Measurements from ENCODE around the gene EIF3M. TPM values are rescaled to one million over a fixed set of nuclear protein-coding genes. Genes with fewer than 3 reads are reported as not detected.
"Not testable (repeated sequence)": the region's sequence is repeated elsewhere in the genome, so short reads cannot be mapped to it uniquely, and the experiment has no call there.

EIF3M gene
- total RNA-seq, 2 donors from 2014 or later, result 128 to 192 TPM

- TF ChIP-seq POLR2A (IDR thresholded peaks at IDR 0.05) (no peak), CTCF (IDR thresholded peaks at IDR 0.05) (no peak)
- 15 to 18% methylated on average over 7 of the region's 7 CpGs for WGBS, 2 donors
- H3K9me3 ChIP-seq, result no peaks in the 10 kb centered on the region
- intact Hi-C loops (cut with DNase I), result no loop called here
- H3K36me3 ChIP-seq (replicated peaks in 1 of 2; ENCODE audit: insufficient read depth in 1 of 2, low read depth in 2 of 2), result peaks cover 0 to 5% of the 10 kb centered on the region in 2 donors
- DNase-seq, result no peak
- H3K27ac ChIP-seq, result no peak overlapping the region
- no peak for ATAC-seq
- peak overlapping the region in 1 of 2 donors; percentile 97 for H3K4me3 ChIP-seq
- H3K27me3 ChIP-seq, result no peaks in the 10 kb centered on the region
- H3K4me1 ChIP-seq, result peaks cover 21% of the 10 kb centered on the region
Observed at GRCh38 chr11:32584921-32585320, 1.3 kb downstream of the EIF3M start.

GRCh38 chr11:32586576-32587190 is 3.1 kb downstream of the EIF3M start:
- WGBS, 2 donors, result 57 to 58% methylated on average over 4 of the region's 4 CpGs
- Histone ChIP-seq H3K36me3 (replicated peaks in 1 of 2; ENCODE audit: insufficient read depth in 1 of 2, low read depth in 2 of 2) (peaks cover 3 to 13% of the 10 kb centered on the region in 2 donors), H3K4me3 (no peak overlapping the region), H3K4me1 (peaks cover 21% of the 10 kb centered on the region), H3K27ac (no peak overlapping the region), H3K9me3 (no peaks in the 10 kb centered on the region), H3K27me3 (no peaks in the 10 kb centered on the region)
- intact Hi-C loops (cut with DNase I), result no loop called here
- DNase-seq (no peak), ATAC-seq (no peak)
- TF ChIP-seq POLR2A (IDR thresholded peaks at IDR 0.05), result no peak
- no peak for TF ChIP-seq CTCF (IDR thresholded peaks at IDR 0.05)

GRCh38 chr11:32594272-32594671 is 10.6 kb downstream of the EIF3M start:
- Histone ChIP-seq H3K9me3 (no peaks in the 10 kb centered on the region), H3K27ac (no peak overlapping the region), H3K36me3 (replicated peaks in 1 of 2; ENCODE audit: insufficient read depth in 1 of 2, low read depth in 2 of 2) (peaks cover 13 to 48% of the 10 kb centered on the region in 2 donors), H3K27me3 (no peaks in the 10 kb centered on the region), H3K4me3 (no peak overlapping the region), H3K4me1 (no peaks in the 10 kb centered on the region)
- ATAC-seq (no peak), DNase-seq (no peak)
- TF ChIP-seq CTCF (IDR thresholded peaks at IDR 0.05), result no peak
- TF ChIP-seq POLR2A (IDR thresholded peaks at IDR 0.05), result no peak
- intact Hi-C loops (cut with DNase I), result no loop called here

GRCh38 chr11:32596114-32596513 is 12.5 kb downstream of the EIF3M start:
- WGBS, 2 donors, result 95 to 96% methylated on average over 14 of the region's 14 CpGs
- peaks cover 10 to 44% of the 10 kb centered on the region in 2 donors for H3K36me3 ChIP-seq (replicated peaks in 1 of 2; ENCODE audit: insufficient read depth in 1 of 2, low read depth in 2 of 2)
- intact Hi-C loops (cut with DNase I); H3K27me3 ChIP-seq; H3K9me3 ChIP-seq; H3K4me3 ChIP-seq; ATAC-seq; H3K4me1 ChIP-seq; H3K27ac ChIP-seq; DNase-seq: not testable (repeated sequence)

- intact Hi-C loops (cut with DNase I), result no loop called here
- H3K4me3 ChIP-seq, result no peak overlapping the region
- ATAC-seq (no peak), DNase-seq (no peak)
- H3K27ac ChIP-seq, result no peak overlapping the region
- TF ChIP-seq POLR2A (IDR thresholded peaks at IDR 0.05) (no peak), CTCF (IDR thresholded peaks at IDR 0.05) (no peak)
- H3K27me3 ChIP-seq, result no peaks in the 10 kb centered on the region
- WGBS, 2 donors, result 85 to 89% methylated on average over 1 of the region's 1 CpG
- no peaks in the 10 kb centered on the region for H3K9me3 ChIP-seq
- H3K4me1 ChIP-seq, result no peaks in the 10 kb centered on the region
- peaks cover 0 to 44% of the 10 kb centered on the region in 2 donors for H3K36me3 ChIP-seq (replicated peaks in 1 of 2; ENCODE audit: insufficient read depth in 1 of 2, low read depth in 2 of 2)
Observed at GRCh38 chr11:32597921-32598320, 14.3 kb downstream of the EIF3M start.
